Measurements from ENCODE around the gene CYGB. TPM values are rescaled to one million over a fixed set of nuclear protein-coding genes. Genes with fewer than 3 reads are reported as not detected.

CYGB gene
- total RNA-seq, 3 donors from 2014 or later, result 5.9 to 37.4 (median 27.2) TPM

DNA sequence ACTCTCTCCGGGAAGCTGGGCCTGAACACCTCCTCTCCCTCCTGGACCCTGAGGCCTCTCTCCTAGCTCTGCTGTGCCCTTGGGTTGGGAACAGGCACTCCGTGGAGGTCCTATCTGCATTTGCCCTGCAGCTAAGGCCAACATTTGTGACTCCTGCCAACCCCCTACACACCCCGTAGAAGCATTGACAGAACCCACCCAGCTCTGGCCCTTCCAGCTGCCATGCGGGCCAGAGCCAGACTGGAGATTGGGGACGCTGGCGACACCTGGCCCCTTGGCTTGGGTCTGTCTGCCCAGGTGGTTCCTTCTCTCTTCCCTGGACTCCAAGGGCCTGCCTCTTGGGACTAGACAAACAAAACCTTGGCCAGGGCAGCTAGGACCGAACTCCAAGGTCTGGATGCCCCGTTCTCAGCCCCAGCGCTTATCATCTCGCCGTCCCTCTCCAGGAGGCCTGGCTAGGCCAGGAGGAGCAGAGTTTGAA lies 35.6 kb downstream of the CYGB start:
- Histone ChIP-seq H3K4me1 (peaks cover 9 to 20% of the 10 kb centered on the region in 2 donors), H3K36me3 (no peaks in the 10 kb centered on the region), H3K27me3 (no peaks in the 10 kb centered on the region), H3K27ac (peak overlapping the region; percentile 73 to 81), H3K4me3 (peak overlapping the region; percentile 67 to 85 (median 71)), H3K9me3 (no peaks in the 10 kb centered on the region)
- no peak for DNase-seq (ENCODE audit: low spot score in 2 of 2)
- no peak for TF ChIP-seq POLR2AphosphoS5 (IDR thresholded peaks at IDR 0.05)
- TF ChIP-seq, protein P1, sequence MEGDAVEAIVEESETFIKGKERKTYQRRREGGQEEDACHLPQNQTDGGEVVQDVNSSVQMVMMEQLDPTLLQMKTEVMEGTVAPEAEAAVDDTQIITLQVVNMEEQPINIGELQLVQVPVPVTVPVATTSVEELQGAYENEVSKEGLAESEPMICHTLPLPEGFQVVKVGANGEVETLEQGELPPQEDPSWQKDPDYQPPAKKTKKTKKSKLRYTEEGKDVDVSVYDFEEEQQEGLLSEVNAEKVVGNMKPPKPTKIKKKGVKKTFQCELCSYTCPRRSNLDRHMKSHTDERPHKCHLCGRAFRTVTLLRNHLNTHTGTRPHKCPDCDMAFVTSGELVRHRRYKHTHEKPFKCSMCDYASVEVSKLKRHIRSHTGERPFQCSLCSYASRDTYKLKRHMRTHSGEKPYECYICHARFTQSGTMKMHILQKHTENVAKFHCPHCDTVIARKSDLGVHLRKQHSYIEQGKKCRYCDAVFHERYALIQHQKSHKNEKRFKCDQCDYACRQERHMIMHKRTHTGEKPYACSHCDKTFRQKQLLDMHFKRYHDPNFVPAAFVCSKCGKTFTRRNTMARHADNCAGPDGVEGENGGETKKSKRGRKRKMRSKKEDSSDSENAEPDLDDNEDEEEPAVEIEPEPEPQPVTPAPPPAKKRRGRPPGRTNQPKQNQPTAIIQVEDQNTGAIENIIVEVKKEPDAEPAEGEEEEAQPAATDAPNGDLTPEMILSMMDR (IDR thresholded peaks at IDR 0.05), result no peak
- no peak for TF ChIP-seq POLR2A (IDR thresholded peaks at IDR 0.05)
- intact Hi-C loops (cut with DNase I; ENCODE audit: low total_unique reads), result no loop called here

DNA sequence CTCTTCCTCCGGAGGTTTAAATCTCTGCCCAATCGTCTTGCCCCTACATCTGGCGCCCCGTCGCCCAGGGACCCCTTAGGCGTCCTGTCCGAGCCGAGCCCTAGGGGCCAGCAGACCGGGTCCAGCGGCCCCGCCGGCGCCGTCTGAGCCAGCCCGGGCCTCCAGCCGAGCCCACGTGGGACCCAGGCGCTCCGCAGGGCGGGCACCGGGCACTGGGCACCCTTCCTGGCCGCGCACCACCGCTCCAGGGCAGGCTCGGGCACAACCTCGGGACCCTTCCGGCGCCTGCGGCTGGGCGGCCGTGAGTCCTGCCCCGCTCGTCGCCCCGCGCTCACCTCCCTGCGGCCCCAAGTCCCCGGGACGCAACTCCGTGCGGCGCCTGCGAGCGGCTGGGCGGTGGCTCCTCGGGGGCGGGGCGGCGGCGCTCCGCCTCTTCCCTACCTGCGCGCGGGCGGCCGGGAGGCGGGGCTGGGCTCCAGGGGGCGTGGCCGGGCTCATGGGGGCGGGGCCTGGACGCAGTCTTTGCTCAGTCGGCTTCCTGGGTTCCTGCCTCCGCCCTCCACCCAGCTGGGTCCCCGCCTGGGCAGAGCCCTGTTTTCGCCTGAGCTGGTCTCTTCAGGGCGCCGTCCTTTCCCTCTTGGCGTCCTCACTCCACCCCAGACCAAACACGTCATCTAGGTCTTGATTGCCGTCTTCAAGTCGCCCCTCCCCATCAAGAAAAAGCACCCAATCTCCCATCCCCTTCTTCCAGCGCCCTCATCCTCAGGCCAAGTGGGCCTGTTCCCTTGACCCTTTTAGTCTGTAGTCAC lies 36.3 kb downstream of the CYGB start, which contains the start of gene RHBDF2:
Gene RHBDF2, minus strand, starts transcription at position 406 of the 809 bp plus-strand sequence. CDS start 19,899 bp downstream, outside the sequence.
- Histone ChIP-seq H3K27me3 (no peaks in the 10 kb centered on the region), H3K4me1 (peaks cover 9 to 20% of the 10 kb centered on the region in 2 donors), H3K4me3 (peak within 1 kb of the TSS; percentile 67 to 85 (median 71)), H3K9me3 (no peaks in the 10 kb centered on the region), H3K27ac (peak within 1 kb of the TSS; percentile 73 to 81), H3K36me3 (no peaks in the 10 kb centered on the region)
- DNase-seq (ENCODE audit: low spot score in 2 of 2), result peak; percentile 87 to 95
- intact Hi-C loops (cut with DNase I; ENCODE audit: low total_unique reads), result no loop called here
- TF ChIP-seq POLR2AphosphoS5 (IDR thresholded peaks at IDR 0.05), result no peak
- TF ChIP-seq, protein P1 (IDR thresholded peaks at IDR 0.05), result no peak
- TF ChIP-seq POLR2A (IDR thresholded peaks at IDR 0.05), result no peak

DNA sequence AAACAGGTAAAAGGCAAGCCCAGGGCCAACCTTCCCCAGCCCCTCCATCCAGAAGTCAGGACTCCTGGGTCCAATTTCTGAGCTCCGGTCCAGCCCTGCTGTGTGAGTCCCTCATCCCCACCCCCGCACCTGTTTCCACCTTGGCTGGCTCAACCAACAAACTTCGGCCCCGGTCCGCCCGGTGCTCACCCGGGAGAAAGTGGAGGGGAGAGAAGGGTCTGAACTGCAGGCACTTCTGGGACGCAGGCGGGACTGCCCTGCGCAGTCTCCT lies 36.8 kb downstream of the CYGB start:
- intact Hi-C loops (cut with DNase I; ENCODE audit: low total_unique reads), result no loop called here
- DNase-seq (ENCODE audit: low spot score in 2 of 2), result no peak
- Histone ChIP-seq H3K9me3 (no peaks in the 10 kb centered on the region), H3K36me3 (no peaks in the 10 kb centered on the region), H3K4me1 (peaks cover 9 to 20% of the 10 kb centered on the region in 2 donors), H3K4me3 (peak overlapping the region; percentile 67 to 85 (median 71)), H3K27me3 (no peaks in the 10 kb centered on the region), H3K27ac (peak overlapping the region; percentile 73 to 81)
- TF ChIP-seq, protein P1 (IDR thresholded peaks at IDR 0.05), result no peak
- no peak for TF ChIP-seq POLR2A (IDR thresholded peaks at IDR 0.05)
- TF ChIP-seq POLR2AphosphoS5 (IDR thresholded peaks at IDR 0.05), result no peak

DNA sequence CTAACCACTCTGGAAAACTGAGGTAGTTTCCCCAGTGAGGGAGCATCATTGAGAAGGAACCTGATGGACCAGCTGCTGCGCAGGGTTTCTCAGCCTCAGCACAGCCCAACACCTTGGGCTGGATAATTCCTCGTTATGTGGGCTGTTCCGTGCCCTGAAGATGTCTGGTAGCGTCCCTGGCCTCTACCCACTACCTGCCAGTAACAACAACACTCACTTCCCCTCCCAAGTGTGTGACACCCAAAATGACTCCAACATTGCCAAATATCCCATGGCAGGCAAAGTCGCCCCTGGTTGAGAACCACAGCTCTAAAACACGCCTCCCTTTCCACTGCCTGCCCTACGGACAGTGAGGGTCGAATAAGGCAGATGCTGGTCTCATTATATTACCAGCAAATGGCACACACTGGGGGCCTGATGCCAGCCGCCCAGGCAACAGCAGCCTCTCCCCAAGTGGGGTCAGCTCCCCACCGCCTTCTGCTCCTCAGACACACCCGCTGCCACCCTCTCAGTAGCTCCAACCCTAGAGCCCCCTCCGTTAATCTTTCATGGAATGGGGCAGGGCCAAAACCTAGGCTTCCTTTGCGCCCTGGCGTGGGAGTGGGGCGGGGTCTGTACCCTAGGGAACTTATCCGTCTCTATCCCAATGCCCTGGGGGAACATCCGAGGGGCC lies 37.3 kb downstream of the CYGB start:
- Histone ChIP-seq H3K4me3 (peak overlapping the region; percentile 67 to 85 (median 71)), H3K27ac (peak overlapping the region; percentile 73 to 81), H3K9me3 (no peaks in the 10 kb centered on the region), H3K36me3 (no peaks in the 10 kb centered on the region), H3K4me1 (peaks cover 9 to 20% of the 10 kb centered on the region in 2 donors), H3K27me3 (no peaks in the 10 kb centered on the region)
- intact Hi-C loops (cut with DNase I; ENCODE audit: low total_unique reads), result no loop called here
- DNase-seq (ENCODE audit: low spot score in 2 of 2), result no peak
- TF ChIP-seq POLR2A (IDR thresholded peaks at IDR 0.05) (no peak), POLR2AphosphoS5 (IDR thresholded peaks at IDR 0.05) (no peak)
- TF ChIP-seq, protein P1 (IDR thresholded peaks at IDR 0.05), result no peak

- H3K4me3 ChIP-seq, result peak overlapping the region; percentile 67 to 85 (median 71)
- intact Hi-C loops (cut with DNase I; ENCODE audit: low total_unique reads), result no loop called here
- peaks cover 9 to 20% of the 10 kb centered on the region in 2 donors for H3K4me1 ChIP-seq
- no peak for DNase-seq (ENCODE audit: low spot score in 2 of 2)
- H3K27ac ChIP-seq, result peak overlapping the region; percentile 73 to 81
- no peaks in the 10 kb centered on the region for H3K27me3 ChIP-seq
- H3K9me3 ChIP-seq, result no peaks in the 10 kb centered on the region
- TF ChIP-seq POLR2A (IDR thresholded peaks at IDR 0.05) (no peak), POLR2AphosphoS5 (IDR thresholded peaks at IDR 0.05) (no peak)
- TF ChIP-seq, protein P1 (IDR thresholded peaks at IDR 0.05), result no peak
- H3K36me3 ChIP-seq, result no peaks in the 10 kb centered on the region
Observed at GRCh38 chr17:76499267-76499667, 38.2 kb downstream of the CYGB start.
